ENCODE results near the gene CRY2.
A peak's percentile ranks its signal among the peaks of the same experiment; 100 is the strongest.
"Not testable (repeated sequence)": the region's sequence is repeated elsewhere in the genome, so short reads cannot be mapped to it uniquely, and the experiment has no call there.

CRY2 gene

DNA sequence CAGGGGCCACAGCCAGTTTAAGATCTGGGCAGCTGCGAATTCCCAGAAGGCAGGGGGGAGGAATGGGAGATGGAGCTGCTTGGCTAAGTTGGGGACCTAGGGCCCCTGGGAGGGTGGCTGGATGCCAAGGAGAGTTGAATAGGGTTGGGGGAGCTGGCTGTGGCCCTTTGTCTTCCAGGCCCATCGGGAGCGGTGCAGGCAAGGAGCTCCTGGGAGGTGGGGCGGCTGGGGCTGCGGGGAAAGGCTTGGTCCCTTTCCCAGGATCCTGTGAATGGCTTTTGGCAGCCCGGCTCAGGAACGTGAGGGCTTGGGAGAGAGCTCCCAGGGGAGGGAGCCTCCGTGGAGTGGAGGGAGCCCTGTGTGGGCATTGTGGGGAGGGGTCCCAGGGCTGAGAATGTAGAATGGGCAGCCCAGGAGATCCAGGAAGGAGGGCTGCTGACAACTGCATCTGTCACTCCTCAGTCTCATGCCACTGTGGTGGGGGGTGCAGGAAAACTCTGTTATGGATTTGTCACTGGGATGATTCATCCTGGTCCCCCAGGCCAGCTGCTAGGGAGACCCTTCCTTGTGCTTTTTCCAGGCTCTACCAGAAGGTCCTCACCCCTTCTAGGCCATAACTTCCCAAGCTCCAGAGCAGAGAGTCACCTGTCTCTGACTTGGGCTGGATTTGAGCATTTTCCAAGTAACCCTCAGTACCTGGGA, 53.8 kb downstream of the CRY2 start:
- DNase-seq, result no peak

DNA sequence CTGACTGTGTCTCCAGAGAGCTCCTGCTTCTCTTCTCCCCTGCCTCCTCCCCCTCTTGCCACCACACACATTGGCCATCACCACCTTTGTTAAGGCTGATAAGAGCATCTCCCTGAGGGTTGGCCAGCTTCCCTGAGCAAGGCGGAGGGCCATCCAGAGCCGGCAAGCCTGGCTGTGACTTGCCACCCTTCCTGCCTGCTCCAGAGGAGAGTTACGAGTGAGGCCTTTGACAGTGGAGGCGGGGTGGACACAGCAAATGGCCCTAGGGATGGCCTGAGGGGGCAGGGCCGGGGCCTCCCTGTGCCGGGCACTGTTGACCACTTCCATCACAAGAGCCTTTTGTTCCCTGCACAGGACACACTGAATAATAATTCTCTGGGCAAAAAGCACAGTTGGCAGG, 54.4 kb downstream of the CRY2 start:
- DNase-seq, result no peak

DNA sequence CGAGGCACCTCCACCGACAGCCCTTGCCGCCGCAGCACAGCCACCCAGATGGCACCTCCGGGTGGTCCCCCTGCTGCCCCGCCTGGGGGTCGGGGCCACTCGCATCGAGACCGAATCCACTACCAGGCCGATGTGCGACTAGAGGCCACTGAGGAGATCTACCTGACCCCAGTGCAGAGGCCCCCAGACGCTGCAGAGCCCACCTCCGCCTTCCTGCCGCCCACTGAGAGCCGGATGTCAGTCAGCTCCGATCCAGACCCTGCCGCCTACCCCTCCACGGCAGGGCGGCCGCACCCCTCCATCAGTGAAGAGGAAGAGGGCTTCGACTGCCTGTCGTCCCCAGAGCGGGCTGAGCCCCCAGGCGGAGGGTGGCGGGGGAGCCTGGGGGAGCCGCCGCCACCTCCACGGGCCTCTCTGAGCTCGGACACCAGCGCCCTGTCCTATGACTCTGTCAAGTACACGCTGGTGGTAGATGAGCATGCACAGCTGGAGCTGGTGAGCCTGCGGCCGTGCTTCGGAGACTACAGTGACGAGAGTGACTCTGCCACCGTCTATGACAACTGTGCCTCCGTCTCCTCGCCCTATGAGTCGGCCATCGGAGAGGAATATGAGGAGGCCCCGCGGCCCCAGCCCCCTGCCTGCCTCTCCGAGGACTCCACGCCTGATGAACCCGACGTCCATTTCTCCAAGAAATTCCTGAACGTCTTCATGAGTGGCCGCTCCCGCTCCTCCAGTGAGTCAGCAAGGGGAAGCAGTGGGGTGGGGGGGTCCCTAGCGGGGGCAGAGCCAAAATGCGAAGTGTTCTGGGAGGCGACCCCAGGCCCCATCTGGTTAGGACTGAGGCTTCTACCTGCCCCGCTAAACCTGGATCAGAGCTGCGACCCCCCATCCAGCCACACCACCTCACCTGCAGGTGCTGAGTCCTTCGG, 55.4 kb downstream of the CRY2 start:
- DNase-seq, result no peak

DNA sequence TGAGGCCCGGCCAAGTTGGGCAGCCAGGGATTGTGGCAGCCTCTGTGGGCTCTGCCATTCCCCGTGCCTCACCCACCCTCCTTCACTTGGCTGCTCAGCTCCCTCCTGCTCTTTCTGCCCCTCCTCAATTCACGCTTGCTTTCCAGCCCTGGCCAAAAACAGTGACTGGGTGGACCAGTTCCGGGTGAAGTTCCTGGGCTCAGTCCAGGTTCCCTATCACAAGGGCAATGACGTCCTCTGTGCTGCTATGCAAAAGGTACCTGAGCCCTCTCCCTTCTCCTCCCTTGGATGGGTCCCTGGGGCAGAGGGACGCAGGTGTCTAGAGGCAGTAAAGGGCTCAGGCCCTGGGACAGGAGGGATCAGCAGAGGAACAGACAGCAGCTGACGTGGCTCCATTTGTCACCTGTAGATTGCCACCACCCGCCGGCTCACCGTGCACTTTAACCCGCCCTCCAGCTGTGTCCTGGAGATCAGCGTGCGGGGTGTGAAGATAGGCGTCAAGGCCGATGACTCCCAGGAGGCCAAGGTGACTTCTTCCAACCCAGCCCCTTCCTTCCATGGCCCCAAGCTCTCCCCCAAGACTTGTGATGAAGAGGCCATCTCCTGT, 57.1 kb downstream of the CRY2 start:
- DNase-seq, result no peak

DNA sequence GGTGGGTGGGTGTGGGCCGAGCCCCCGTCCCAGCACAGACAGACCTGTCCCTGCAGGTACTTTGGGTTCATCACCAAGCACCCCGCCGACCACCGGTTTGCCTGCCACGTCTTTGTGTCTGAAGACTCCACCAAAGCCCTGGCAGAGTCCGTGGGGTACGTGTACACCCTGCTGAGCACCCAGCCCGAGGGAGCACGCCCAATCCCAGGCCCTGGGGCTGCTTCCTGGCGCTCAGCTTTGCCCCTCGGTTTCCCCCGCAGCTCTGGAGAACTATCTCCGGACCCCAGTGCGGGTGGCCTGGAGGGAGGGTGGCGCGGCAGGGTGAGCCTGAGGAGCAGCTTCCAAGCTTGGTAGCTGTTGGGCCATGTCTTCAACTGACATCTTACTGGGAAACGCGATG, 57.8 kb downstream of the CRY2 start:
- no peak for DNase-seq

DNA sequence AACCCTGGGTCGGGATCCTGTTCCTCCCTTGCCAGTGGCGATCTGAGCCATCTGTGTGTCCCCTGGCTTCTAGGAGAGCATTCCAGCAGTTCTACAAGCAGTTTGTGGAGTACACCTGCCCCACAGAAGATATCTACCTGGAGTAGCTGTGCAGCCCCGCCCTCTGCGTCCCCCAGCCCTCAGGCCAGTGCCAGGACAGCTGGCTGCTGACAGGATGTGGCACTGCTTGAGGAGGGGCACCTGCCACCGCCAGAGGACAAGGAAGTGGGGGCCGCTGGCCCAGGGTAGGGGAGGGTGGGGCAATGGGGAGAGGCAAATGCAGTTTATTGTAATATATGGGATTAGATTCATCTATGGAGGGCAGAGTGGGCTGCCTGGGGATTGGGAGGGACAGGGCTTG, 58.3 kb downstream of the CRY2 start:
- not testable (repeated sequence) for DNase-seq

DNA sequence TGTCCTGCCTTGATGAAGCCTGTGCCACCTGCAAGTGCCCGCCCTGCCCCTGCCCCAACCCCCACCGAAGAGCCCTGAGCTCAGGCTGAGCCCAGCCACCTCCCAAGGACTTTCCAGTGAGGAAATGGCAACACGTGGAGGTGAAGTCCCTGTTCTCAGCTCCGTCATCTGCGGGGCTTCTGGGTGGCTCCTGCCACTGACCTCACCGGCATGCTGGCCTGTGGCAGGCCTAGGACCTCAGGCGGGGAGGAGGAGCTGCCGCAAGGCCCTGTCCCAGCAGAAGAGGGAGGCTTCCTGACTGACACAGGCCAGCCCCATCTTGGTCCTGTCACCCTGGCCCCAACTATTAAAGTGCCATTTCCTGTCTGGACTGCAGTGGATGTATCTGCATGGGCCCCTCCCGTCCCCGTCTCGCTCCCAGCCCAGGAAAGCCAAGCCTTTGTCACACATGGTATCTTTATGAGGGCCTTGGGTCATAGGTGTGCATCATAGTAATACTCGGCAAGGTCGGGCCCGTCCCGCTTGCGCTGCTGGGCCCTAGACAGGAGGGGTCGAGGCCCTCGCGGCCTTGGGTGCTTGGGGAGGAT, 58.9 kb downstream of the CRY2 start:
- no peak for DNase-seq

DNA sequence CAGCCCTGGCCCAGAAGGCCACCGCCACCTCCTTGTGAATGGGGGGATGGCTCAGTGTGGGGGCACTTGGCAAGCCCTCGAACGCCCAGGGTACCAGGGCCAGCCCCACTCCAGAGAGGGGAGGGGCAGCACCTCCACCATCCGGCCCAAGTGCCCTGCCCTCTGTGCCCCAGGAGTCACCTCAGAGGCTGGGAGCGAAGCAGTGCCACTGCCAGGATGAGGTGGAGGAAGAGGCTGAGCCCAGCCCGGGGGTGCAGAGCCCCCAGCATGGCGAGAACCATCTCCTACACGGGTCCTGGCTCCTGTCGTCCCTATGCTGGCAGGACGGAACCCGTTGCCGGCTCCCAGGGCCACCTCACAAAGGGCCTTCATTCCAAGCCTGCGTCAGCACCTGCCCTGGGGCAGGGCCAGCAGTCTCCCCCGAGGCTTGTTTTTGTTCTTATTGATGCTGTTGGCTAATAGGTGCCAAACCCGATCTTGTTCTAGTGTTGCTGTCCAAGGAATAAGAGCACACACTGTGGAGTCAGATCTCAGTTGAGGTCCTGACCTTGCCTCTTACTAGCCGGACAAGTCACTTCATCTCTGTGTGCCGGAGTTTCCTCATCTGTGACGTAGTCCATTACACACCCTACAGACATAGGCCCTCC, 59.8 kb downstream of the CRY2 start, which contains the start of gene FREY1:
TSS of gene FREY1 (minus strand) at position 307 of the 647 bp plus-strand sequence. CDS start at position 281, 26 bp downstream.
- DNase-seq, result no peak

DNA sequence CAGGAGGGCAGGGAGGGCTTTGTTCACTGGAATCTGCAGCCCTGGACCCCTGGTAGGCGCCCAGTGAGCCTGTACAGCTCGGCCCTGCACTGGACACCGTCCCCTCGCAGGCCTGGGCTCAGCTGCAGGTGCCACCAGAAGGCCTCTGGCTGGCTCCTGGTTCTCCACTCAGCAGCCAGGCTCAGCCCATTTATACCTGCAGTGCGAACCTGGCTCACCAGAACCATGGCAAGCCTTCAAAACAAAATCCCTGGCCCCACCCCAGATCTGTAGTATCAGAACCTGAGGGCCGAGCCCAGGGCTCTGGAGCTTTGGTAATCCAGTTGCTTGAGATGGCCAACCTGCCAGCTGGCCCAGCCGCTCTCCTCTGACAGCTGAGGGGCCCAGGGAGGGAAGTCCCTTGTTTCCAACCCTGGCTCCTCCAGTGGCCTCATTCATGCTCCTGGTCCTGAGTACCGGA, 60.7 kb downstream of the CRY2 start:
- DNase-seq, result no peak

DNA sequence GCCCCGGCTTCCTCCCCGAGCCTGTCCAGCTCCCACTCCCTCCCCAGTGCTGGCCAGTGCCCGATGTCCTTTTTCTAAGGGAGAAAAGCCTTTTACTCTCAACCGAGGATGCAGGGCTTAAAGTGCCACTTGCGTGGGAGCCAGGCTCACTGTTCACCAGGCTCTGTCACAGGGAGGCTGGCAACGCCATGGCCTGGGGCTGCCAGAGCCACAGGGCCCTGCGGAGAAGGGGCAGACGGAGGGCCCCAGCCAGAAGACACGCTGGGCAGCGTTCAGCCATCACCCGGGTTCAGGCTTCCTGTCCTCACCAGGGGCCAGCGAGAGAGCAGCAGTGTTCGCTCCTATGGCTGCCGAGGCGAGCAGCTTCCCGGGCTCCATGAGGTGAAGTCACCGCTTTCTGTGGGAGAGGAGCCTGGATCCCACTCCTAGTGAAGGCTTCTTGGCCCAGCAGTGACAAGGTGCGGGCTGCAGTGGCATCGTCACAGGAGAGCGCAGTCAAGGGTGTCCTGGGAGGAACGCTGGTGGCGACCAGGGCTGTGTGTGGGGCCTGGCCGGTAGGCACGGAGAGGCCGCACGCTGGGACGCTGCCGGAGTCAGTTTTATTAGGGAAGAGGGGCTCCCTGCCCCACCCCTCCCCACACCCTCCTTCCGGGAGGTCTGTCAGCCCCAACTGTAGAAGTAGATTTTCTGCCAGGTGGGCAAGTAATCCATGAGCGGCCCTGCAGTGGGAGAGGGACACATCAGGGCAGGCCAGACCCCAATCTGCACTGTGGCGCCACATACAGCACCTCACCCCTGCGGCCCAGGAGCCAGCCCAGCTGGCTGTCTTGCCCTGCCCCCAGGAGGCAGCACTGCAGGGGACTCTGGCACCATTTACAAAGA, 62.6 kb downstream of the CRY2 start:
- DNase-seq, result no peak

DNA sequence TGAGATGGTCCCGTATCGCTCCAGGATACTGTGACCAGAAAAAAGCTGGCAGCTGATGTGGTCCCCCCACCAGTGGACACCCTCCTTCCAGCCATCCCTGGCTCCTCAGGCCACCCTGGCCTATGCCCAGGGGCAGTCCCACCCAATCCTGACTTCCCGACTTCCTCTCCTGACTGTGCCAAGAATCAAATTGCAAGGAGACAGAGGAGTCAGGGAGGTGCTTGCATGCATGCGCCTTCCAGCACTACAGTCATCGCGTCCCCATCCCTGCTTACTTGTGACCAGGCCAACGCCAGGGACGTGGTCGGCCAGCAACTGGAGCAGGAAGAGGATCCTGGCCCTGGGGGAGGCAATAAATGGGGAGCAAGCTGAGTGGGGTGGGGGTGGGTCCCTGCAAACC, 63.3 kb downstream of the CRY2 start:
- no peak for DNase-seq

DNA sequence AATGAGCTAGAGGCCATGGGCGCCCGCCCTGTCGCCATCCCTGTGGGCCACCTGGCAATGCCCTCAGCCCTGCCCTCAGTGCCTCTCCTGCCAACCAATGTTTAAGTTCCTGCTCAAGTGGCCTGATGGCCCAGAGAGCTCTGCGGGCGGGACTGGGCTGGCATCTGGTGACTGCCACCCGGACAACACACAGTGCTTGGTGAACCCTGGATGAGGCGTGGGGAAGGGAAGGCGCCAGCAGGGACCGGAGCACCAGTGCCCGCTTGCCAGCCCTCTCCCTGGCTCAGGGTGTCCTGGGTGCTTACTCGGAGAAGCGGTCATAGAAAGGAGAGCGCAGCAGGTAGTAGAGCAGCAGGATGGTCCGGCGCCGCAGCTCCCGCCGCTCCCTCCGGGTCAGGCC, 66.2 kb downstream of the CRY2 start:
- DNase-seq, result no peak

DNA sequence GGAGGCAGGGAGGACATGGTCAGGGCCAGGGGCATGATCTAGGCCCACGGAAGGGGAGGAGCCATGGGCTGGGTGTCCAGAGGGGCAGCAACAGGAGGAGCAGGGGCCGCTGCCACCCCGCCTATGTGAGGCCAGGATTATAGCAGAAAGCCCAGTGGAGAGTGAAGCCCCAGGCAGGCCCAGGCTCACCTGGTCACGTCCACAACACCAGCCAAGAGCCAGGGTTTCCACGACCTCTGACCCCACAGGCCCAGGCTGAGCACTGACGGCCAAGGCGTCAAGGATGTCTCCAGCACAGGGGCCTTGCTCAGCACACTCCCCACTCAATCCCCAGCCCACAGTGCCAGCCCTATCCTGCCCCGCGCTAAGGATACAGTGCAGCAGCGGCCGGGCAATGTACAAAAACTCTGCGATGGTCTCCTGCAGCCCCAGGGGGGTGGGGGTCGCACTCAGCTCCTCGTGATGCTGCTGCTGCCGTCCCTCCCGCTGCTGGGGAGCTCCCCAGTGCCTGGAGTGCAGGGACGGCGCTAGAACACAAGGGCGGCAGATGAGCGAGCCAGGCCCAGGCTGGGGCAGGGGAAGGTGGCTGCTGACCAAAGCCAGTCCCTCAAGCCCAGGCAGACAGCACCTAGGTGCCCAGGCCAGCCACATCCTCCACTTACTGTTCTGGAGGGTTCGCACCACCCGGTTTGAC, 66.8 kb downstream of the CRY2 start:
- DNase-seq, result peak; percentile 17

DNA sequence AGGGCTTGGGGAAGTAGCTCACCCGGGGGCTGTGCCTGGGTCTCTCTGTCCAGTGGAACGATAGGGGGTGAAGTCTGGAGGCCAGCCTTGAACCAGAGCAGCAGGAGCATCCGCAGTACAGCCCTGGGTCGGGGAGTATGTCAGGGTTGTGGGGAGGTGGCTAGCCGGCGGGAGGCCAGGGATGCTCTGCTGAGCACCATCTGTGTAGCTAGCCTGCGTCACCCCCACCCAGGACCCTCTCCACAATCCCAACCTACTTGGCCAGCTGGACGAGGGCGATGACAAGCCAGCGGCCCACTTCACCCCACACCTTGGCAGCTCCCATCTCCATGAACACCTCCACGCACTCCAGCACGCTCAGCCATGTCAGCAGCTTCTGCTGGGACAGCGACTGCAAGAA, 68.2 kb downstream of the CRY2 start:
- DNase-seq, result no peak

DNA sequence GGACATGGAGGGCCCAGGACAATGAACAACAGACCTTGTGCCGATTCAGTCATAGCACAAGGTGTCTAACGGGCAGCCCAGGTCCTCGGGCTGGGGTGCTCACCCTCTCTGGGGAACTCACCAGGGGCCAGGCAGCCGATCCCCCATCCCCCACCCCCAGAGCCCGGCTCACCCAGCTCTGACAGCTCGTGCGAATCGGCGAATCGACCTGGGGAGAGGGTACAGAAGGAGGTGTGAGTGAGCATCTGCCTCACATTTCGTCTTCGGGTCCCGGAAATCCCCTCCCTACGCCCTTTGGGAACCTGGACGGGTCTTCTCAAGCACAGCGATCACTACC, 70.0 kb downstream of the CRY2 start:
- DNase-seq, result no peak

DNA sequence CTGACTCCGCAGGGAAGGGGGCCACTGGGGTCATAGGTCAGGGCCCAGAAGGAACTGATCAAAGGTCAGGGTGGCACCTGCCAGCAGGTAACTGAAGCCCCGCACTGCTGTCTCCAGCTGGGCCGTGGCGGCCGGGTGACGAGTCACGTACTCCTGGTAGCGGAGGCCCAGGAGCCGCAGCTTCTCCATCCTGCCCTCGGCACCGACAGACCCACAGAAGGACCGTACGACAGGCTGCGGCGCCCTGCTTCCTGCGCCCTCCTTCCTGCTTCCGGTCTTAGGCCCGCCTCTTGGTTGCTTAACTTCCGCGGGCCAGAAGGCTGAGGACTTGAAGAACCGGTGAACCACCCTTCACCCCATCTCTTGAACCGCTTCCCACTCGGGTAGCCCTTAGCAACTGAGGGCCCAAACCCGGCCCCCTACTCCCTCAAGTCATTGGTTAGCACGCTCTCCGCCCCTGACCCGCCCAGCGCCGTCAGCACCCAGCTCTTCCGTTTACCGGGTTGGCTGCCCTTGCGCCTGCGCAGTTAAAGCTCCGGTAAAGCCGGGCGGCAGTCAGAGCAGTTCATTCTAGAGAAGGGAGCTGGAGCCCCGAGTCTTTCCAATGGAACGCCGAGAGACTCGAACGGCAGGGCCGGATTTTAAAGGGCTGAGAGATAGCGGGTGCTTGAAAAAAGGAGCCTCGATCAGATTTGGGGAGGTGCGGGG, 70.5 kb downstream of the CRY2 start, which contains the start of gene PEX16:
TSS of gene PEX16 (minus strand) at position 255 of the 708 bp plus-strand sequence. CDS start at position 189, 66 bp downstream.
- peak; percentile 99 for DNase-seq

DNA sequence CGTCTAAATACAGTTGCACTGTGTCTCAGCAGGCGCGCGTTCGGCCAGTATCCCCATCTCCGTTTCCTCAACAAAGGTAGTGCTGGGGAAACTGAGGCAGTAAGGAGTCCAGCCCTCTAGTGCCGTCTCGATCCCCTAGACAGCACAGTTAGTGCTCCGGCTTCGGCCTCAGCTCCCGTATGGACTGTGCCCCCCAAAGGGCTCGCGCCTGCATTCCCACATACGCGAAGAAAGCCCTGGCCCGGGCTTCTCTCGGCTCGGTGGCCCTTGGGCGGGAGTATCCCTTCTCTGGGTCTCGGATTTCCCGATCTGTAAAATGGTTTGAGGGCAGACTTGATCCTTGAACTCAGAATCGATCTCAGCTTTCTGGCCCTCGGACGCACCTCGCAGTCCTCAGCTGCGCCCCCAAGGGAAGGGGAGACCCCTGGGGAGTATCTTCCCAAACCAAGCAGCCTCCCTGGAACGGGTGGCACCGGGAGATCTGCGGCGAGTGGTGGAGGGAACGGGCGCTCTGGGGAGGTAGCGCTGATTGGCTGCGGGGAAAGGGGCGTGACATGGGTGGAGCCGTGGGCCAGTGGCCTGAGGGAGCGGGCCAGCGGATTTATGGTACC, 71.2 kb downstream of the CRY2 start:
- DNase-seq, result peak; percentile 74

DNA sequence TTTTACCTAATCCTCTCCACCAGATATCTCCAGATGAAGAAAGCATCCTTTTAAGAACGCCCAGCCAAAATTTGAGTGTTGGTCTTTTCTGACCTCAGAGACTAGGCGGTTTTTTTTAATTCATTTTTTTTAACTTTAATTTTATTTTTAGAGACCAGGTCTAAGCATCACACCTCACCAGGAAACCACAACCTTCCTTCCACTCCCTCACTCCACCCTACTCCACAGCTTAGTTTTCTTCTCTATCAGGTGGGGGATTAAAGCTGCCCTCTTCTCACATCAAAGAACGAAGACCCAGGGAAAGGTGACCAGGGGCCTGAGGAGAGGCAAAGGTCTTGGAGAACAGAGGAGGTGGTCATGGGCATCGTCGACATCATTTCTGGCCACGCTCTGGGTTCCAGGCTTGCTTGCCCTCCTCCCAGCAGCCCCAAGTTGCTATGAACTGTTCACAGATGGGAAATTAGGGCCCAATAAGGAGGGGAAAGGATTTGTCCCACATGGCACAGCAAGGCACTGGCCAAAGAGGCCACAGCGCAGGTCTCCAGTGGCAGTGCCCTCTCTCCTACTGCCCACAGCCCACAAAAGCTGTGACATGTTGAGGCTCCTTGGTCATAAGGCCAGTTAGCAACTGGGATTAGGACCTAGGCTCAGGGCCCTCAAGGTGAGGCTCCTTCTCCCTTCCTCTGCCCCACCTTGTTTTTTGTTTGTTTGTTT, 71.8 kb downstream of the CRY2 start:
- peak; percentile 4 for DNase-seq

All from right hindlimb (tissue), 1 donor.